HS-5 (cell line): ENCODE data around the gene NME7.
"Not testable (repeated sequence)": the region's sequence is repeated elsewhere in the genome, so short reads cannot be mapped to it uniquely, and the experiment has no call there.

ENCODE experiments used
- DNase-seq: peaks from one replicate; pipeline ENCODE4 v3.0.0-alpha.2; 2012; ENCODE audit warnings: low read depth

The NME7 gene

GRCh38 chr1:169300854-169301253, 66.7 kb downstream of the NME7 start:
- no peak for DNase-seq

- no peak for DNase-seq
Observed at GRCh38 chr1:169298441-169298840, 69.2 kb downstream of the NME7 start.

GRCh38 chr1:169295846-169296245, 71.8 kb downstream of the NME7 start:
- no peak for DNase-seq

- no peak for DNase-seq
Observed at GRCh38 chr1:169295425-169295824, 72.2 kb downstream of the NME7 start.

- DNase-seq = no peak
Observed at GRCh38 chr1:169289016-169289415, 78.6 kb downstream of the NME7 start.

GRCh38 chr1:169288011-169288414, 79.6 kb downstream of the NME7 start:
- peak; percentile 56 for DNase-seq

- no peak for DNase-seq
Observed at GRCh38 chr1:169287280-169287679, 80.3 kb downstream of the NME7 start.

- DNase-seq = not testable (repeated sequence)
Observed at GRCh38 chr1:169281562-169281961, 86.0 kb downstream of the NME7 start.

- DNase-seq = no peak
Observed at GRCh38 chr1:169271098-169271497, 96.5 kb downstream of the NME7 start.

- no peak for DNase-seq
Observed at GRCh38 chr1:169266133-169266532, 101.5 kb downstream of the NME7 start.

GRCh38 chr1:169263059-169263458, 104.5 kb downstream of the NME7 start:
- no peak for DNase-seq

GRCh38 chr1:169261884-169262283, 105.7 kb downstream of the NME7 start:
- no peak for DNase-seq

- no peak for DNase-seq
Observed at GRCh38 chr1:169260478-169261151, 107.0 kb downstream of the NME7 start.

- no peak for DNase-seq
Observed at GRCh38 chr1:169259816-169260215, 107.8 kb downstream of the NME7 start.

GRCh38 chr1:169250795-169251194, 116.8 kb downstream of the NME7 start:
- DNase-seq = no peak

GRCh38 chr1:169250022-169250421, 117.6 kb downstream of the NME7 start:
- DNase-seq = no peak

GRCh38 chr1:169249611-169250010, 118.0 kb downstream of the NME7 start:
- no peak for DNase-seq

- no peak for DNase-seq
Observed at GRCh38 chr1:169245706-169246105, 121.9 kb downstream of the NME7 start.

GRCh38 chr1:169240449-169241232, 127.0 kb downstream of the NME7 start:
- peak; percentile 33 for DNase-seq

- no peak for DNase-seq
Observed at GRCh38 chr1:169236880-169237279, 130.7 kb downstream of the NME7 start.

- no peak for DNase-seq
Observed at GRCh38 chr1:169236143-169236542, 131.5 kb downstream of the NME7 start.

GRCh38 chr1:169235568-169235967, 132.0 kb downstream of the NME7 start:
- DNase-seq = no peak

GRCh38 chr1:169234780-169235179, 132.8 kb downstream of the NME7 start:
- DNase-seq = no peak

GRCh38 chr1:169217636-169218035, 150.0 kb downstream of the NME7 start:
- no peak for DNase-seq
